ENCODE results near the gene STUM. TPM values are rescaled to one million over a fixed set of nuclear protein-coding genes. Genes with fewer than 3 reads are reported as not detected.

STUM gene
- total and polyA plus RNA-seq, 2 of the 8 experiments (the other 6 are each of a cell fraction or from before 2014, with no cell fraction given) = 0.76 to 1.2 TPM

DNA sequence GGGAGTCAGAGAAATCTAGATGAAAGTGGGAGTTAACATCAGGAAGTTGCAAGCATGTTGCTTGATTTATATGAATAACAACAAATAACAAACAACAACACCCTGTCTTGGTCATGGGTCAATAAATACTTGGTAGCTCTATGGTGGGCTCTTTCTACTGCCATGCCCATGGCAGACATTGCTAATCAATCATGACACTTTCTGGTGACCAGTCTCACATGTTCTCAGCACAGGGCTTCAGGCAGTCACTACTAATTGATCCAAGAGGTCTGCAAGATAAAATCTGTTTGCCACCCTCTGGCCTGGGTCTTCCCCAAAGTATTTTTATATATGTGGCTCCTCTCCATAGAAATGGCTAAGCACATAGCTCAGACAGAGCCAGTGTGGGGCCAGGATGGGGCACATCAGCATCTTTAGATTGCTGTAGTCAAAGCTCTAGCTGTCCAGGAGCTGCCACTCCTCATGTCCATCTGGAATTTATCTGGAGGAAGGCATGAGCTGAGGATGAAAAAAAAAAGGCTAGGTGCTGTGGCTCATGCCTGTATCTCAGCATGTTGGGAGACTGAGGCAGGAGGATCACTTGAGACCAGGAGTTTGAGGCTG lies 51.2 kb downstream of the STUM start:
- Histone ChIP-seq H3K4me1 (replicated peaks in 1 of 4; ENCODE audit: control insufficient read depth in 3 of 4, insufficient read depth in 4 of 4, low read length in 3 of 4) (peaks cover 0 to 8% (median 3%) of the 10 kb centered on the region in 4 experiments; a peak in 4 of 7 replicates), H3K56ac (replicated peaks; ENCODE audit: insufficient read length, low read depth, low read length) (no peak overlapping the region), H4K20me1 (replicated peaks in 1 of 2; ENCODE audit: control insufficient read depth in 1 of 2, insufficient read depth in 2 of 2, low read length in 2 of 2) (no peaks in the 10 kb centered on the region), H4K91ac (replicated peaks; ENCODE audit: insufficient read length, low read length) (no peak overlapping the region), H2BK12ac (ENCODE audit: low read depth, low read length) (no peak overlapping the region), H3K9me3 (ENCODE audit: insufficient read depth in 2 of 2, low read depth in 1 of 2, low read length in 1 of 2) (peaks cover 0 to 3% of the 10 kb centered on the region in 2 experiments; a peak in 1 of 4 replicates), H4K8ac (ENCODE audit: extremely low read depth, insufficient read depth, low read length) (no peak overlapping the region), H3K23me2 (ENCODE audit: low read depth, low read length) (no peaks in the 10 kb centered on the region), H2AFZ (ENCODE audit: low read length) (no peak overlapping the region), H3K14ac (ENCODE audit: insufficient read length) (no peak overlapping the region), H2AK5ac (ENCODE audit: low read depth, low read length) (no peak overlapping the region), H2BK15ac (ENCODE audit: low read length) (no peak overlapping the region), H2BK120ac (replicated peaks; ENCODE audit: low read depth, low read length) (no peak overlapping the region), H3K4ac (replicated peaks; ENCODE audit: insufficient read length, low read depth, low read length) (no peak overlapping the region), H3K18ac (ENCODE audit: extremely low read depth, low read length) (no peak overlapping the region), H3K4me3 (ENCODE audit: extremely low read depth in 1 of 4, insufficient read depth in 2 of 4, low read depth in 3 of 4, low read length in 4 of 4) (no peak overlapping the region), H3K36me3 (ENCODE audit: control insufficient read depth in 2 of 4, insufficient read depth in 4 of 4, low read length in 3 of 4) (no peaks in the 10 kb centered on the region), H3K79me2 (ENCODE audit: control insufficient read depth in 1 of 2, insufficient read depth in 2 of 2, low read length in 2 of 2) (no peaks in the 10 kb centered on the region), H2BK5ac (ENCODE audit: low read depth, low read length) (no peak overlapping the region), H4K5ac (ENCODE audit: insufficient read length, low read depth, low read length) (no peak overlapping the region), H3K4me2 (ENCODE audit: insufficient read depth in 1 of 2, low read depth in 2 of 2, low read length in 2 of 2) (no peak overlapping the region), H3K27me3 (replicated peaks in 1 of 4; ENCODE audit: control insufficient read depth in 3 of 4, extremely low read depth in 1 of 4, insufficient read depth in 3 of 4, low read length in 3 of 4) (no peaks in the 10 kb centered on the region), H3K9ac (replicated peaks in 1 of 4; ENCODE audit: extremely low read depth in 1 of 4, low read depth in 3 of 4, low read length in 3 of 4) (no peak overlapping the region), H3K23ac (ENCODE audit: insufficient read length) (no peak overlapping the region), H3K27ac (ENCODE audit: low read depth, low read length) (no peak overlapping the region), H3K79me1 (ENCODE audit: low read depth, low read length) (no peaks in the 10 kb centered on the region), H2BK20ac (ENCODE audit: low read length) (no peak overlapping the region)
- DNase-seq (ENCODE audit: low read depth in 1 of 2, low spot score in 2 of 2) = no peak
- no peak for FAIRE-seq
- no peak for TF ChIP-seq TBP (IDR thresholded peaks at IDR 0.05; ENCODE audit: low read depth, low read length)
- TF ChIP-seq MAFK (IDR thresholded peaks at IDR 0.05; ENCODE audit: low read depth, low read length) = no peak
- no peak for TF ChIP-seq CEBPB (IDR thresholded peaks at IDR 0.05; ENCODE audit: low read depth, low read length)
- no peak for TF ChIP-seq FOSL1 (IDR thresholded peaks at IDR 0.05; ENCODE audit: insufficient read depth, low read depth, low read length)
- no peak for TF ChIP-seq EZH2 (IDR thresholded peaks at IDR 0.05; ENCODE audit: low read depth, low read length, severe bottlenecking)
- TF ChIP-seq SIRT6 (IDR thresholded peaks at IDR 0.05; ENCODE audit: low read length) = no peak
- no peak for TF ChIP-seq TCF12 (IDR thresholded peaks at IDR 0.05; ENCODE audit: low read depth, low read length)
- no peak for TF ChIP-seq JUND (IDR thresholded peaks at IDR 0.05; ENCODE audit: low read length)
- no peak for TF ChIP-seq BACH1 (IDR thresholded peaks at IDR 0.05; ENCODE audit: low read length)
- POLR2A ChIA-PET (ENCODE audit: partially characterized antibody) = no interaction called here
- CTCF ChIA-PET (ENCODE audit: partially characterized antibody) = interaction anchor here (0.7 to 3.8 kb wide), 4 partner anchors 19 to 49 kb away, joined by 3 to 10 read pairs (median 4); no protein-coding TSS in a partner anchor

Measured in H1 (cell line).